ENCODE measurements around the gene ZNF714.

ZNF714 gene

DNA sequence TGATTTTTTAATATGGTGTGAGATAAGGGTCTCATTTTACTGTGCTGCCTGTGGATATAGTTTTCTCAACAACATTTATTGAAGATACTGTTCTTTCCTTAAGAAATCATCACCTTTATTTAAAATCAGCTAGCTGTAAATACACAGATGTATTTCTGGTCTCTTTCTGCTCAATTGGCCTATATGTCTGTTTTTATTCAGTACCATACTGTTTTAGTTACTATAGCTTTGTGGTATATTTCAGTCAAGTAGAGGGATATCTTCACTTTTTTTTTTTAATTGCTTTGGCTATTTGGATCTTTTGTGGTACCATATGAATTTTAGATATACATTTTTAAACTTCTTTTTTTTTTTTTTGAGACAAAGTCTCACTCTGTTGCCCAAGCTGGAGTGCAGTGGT lies 16.7 kb upstream of the ZNF714 start:
- no peaks in the 10 kb centered on the region for H3K4me1 ChIP-seq (ENCODE audit: control insufficient read depth in 1 of 2, insufficient read depth in 1 of 2, low read depth in 1 of 2, low read length in 1 of 2)
- TF ChIP-seq, protein P1, sequence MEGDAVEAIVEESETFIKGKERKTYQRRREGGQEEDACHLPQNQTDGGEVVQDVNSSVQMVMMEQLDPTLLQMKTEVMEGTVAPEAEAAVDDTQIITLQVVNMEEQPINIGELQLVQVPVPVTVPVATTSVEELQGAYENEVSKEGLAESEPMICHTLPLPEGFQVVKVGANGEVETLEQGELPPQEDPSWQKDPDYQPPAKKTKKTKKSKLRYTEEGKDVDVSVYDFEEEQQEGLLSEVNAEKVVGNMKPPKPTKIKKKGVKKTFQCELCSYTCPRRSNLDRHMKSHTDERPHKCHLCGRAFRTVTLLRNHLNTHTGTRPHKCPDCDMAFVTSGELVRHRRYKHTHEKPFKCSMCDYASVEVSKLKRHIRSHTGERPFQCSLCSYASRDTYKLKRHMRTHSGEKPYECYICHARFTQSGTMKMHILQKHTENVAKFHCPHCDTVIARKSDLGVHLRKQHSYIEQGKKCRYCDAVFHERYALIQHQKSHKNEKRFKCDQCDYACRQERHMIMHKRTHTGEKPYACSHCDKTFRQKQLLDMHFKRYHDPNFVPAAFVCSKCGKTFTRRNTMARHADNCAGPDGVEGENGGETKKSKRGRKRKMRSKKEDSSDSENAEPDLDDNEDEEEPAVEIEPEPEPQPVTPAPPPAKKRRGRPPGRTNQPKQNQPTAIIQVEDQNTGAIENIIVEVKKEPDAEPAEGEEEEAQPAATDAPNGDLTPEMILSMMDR (IDR thresholded peaks at IDR 0.05) = no peak
- no peaks in the 10 kb centered on the region for H3K27me3 ChIP-seq
- H3K4me3 ChIP-seq (ENCODE audit: low read depth in 1 of 2, low read length in 1 of 2) = no peak overlapping the region
- no peaks in the 10 kb centered on the region for H3K9me3 ChIP-seq
- no peaks in the 10 kb centered on the region for H3K36me3 ChIP-seq
- no peak overlapping the region for H3K27ac ChIP-seq

DNA sequence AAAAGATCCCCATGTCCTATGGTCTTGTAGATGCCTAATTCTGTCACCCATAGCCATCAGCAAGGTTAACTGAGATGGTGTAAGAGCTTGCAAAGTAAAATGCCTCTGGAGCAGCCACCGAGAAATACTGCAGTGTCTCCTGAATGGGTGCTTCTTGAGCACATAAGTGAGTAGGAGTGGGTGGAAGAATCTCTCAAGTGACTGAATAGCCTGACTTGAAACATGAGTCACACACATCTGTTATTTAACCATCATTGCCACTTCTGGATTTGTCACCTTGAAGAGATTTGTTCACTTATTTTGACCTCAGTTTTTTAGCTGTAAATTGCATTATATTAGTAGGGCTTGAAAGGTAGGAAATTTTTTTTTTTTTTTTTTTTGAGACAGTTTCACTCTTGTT lies 2.3 kb downstream of the ZNF714 start:
- Histone ChIP-seq H3K4me1 (ENCODE audit: control insufficient read depth in 1 of 2, insufficient read depth in 1 of 2, low read depth in 1 of 2, low read length in 1 of 2) (peaks cover 0 to 5% of the 10 kb centered on the region in 2 experiments), H3K36me3 (no peaks in the 10 kb centered on the region), H3K9me3 (no peaks in the 10 kb centered on the region), H3K4me3 (ENCODE audit: low read depth in 1 of 2, low read length in 1 of 2) (no peak overlapping the region), H3K27me3 (no peaks in the 10 kb centered on the region), H3K27ac (no peak overlapping the region)
- TF ChIP-seq, protein P1 (IDR thresholded peaks at IDR 0.05) = no peak

DNA sequence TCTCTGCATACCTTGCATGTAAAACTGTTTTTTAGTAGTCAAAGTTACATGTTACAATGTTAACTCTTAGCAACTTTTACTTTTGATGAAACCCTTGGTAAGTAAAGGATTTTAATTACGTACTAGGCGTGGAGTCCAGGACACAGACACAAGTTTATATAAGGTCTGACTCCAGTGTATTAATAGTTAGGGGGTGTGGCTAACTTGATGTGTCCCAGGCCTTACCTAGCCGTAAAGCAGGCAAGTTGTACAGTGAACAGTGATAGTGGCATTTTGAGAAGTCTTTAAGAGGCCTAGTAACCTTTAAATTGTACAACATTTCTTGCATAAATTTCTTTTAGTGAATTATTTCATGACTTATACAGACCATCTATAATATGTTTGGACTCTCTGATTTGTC lies 5.9 kb downstream of the ZNF714 start:
- Histone ChIP-seq H3K27ac (no peak overlapping the region), H3K4me3 (ENCODE audit: low read depth in 1 of 2, low read length in 1 of 2) (no peak overlapping the region), H3K36me3 (no peaks in the 10 kb centered on the region), H3K9me3 (no peaks in the 10 kb centered on the region), H3K4me1 (ENCODE audit: control insufficient read depth in 1 of 2, insufficient read depth in 1 of 2, low read depth in 1 of 2, low read length in 1 of 2) (no peaks in the 10 kb centered on the region), H3K27me3 (no peaks in the 10 kb centered on the region)
- TF ChIP-seq, protein P1 (IDR thresholded peaks at IDR 0.05) = no peak

DNA sequence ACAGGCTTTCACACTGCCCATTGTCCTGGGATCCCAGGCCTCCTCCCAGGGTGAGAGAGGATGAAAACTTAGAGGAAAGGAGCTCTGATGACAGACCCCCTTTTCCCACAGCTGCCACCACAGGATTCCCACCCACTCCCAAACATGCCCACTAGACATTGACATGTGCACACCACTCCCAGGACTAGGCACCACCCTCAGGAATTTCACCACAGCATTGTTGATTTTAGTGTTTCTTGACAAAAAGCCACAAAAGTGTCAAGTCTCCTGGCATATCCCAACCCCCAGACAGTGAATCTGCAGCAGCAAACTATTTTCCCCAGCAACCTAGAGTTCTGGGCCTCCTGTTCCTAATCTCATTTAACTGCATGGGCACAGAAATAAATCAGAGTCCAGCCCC lies 10.1 kb downstream of the ZNF714 start:
- Histone ChIP-seq H3K4me1 (ENCODE audit: control insufficient read depth in 1 of 2, insufficient read depth in 1 of 2, low read depth in 1 of 2, low read length in 1 of 2) (no peaks in the 10 kb centered on the region), H3K27me3 (no peaks in the 10 kb centered on the region), H3K27ac (no peak overlapping the region), H3K9me3 (no peaks in the 10 kb centered on the region), H3K36me3 (no peaks in the 10 kb centered on the region), H3K4me3 (ENCODE audit: low read depth in 1 of 2, low read length in 1 of 2) (no peak overlapping the region)
- TF ChIP-seq, protein P1 (IDR thresholded peaks at IDR 0.05) = no peak

DNA sequence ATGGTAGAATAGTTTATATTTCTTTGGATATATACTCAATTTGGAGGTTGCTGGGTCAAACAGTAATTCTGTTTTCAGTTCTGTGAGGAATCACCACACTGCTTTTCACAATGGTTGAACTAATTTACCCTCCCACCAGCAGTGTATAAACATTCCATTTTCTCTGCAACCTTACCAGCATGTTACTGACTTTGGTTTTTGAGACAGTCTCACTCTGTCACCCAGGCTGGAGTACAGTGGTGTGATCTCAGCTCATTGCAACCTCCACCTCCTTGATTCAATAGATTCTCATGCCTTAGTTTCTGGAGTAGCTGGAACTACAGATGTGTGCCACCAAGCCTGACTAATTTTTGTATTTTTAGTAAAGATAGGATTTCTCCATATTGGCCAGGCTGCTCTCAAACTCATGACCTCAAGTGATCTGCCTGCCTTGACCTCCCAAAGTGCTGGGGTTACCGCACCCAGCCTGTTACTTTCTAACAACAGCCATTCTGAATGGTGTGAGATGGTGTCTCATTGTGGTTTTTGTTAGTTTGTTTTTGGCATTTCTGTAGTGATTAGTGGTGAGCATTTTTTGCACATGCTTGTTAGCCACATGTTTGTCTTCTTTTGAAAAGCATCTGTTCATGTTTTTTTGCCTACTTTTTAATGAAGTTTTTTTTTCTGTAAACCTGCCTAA lies 12.5 kb downstream of the ZNF714 start:
- Histone ChIP-seq H3K9me3 (no peaks in the 10 kb centered on the region), H3K4me1 (ENCODE audit: control insufficient read depth in 1 of 2, insufficient read depth in 1 of 2, low read depth in 1 of 2, low read length in 1 of 2) (no peaks in the 10 kb centered on the region), H3K4me3 (ENCODE audit: low read depth in 1 of 2, low read length in 1 of 2) (no peak overlapping the region), H3K27ac (no peak overlapping the region), H3K36me3 (no peaks in the 10 kb centered on the region), H3K27me3 (no peaks in the 10 kb centered on the region)
- TF ChIP-seq, protein P1 (IDR thresholded peaks at IDR 0.05) = no peak

Data from neutrophil (primary cell).